Gastroesophageal sphincter (tissue), 3 donors: ENCODE data around the gene HS1BP3.

Experiments
- POLR2A ChIP-seq, 2 donors: fragments of 450-650 bp; IDR thresholded peaks; one replicate each; pipeline ENCODE4 v1.6.1; 2017; ENCODE audit warnings: antibody characterized with exemption in 2 of 2, mild to moderate bottlenecking in 2 of 2, moderate library complexity in 1 of 2
- TF ChIP-seq, protein P1 (sequence below), 4 experiments: fragments of 200-600 bp in 2 of 4; fragments of 450-650 bp in 2 of 4; sonication (generic) in 1 of 4; IDR thresholded peaks; one replicate each; pipeline ENCODE4 v1.5.1; 2017 to 2019; ENCODE audit warnings: antibody characterized with exemption in 4 of 4, mild to moderate bottlenecking in 2 of 4, moderate library complexity in 2 of 4

- TF ChIP-seq, protein P1, sequence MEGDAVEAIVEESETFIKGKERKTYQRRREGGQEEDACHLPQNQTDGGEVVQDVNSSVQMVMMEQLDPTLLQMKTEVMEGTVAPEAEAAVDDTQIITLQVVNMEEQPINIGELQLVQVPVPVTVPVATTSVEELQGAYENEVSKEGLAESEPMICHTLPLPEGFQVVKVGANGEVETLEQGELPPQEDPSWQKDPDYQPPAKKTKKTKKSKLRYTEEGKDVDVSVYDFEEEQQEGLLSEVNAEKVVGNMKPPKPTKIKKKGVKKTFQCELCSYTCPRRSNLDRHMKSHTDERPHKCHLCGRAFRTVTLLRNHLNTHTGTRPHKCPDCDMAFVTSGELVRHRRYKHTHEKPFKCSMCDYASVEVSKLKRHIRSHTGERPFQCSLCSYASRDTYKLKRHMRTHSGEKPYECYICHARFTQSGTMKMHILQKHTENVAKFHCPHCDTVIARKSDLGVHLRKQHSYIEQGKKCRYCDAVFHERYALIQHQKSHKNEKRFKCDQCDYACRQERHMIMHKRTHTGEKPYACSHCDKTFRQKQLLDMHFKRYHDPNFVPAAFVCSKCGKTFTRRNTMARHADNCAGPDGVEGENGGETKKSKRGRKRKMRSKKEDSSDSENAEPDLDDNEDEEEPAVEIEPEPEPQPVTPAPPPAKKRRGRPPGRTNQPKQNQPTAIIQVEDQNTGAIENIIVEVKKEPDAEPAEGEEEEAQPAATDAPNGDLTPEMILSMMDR (IDR thresholded peaks at IDR 0.05): no peak
- TF ChIP-seq POLR2A (IDR thresholded peaks at IDR 0.05): no peak
Measured at GRCh38 chr2:20668871-20669475, 18.1 kb upstream of the HS1BP3 start.
